ENCODE measurements around the gene COMP.

The COMP gene

GRCh38 chr19:18780081-18780480 lies 11.0 kb downstream of the COMP start:
- no peaks in the 10 kb centered on the region for H3K9me3 Mint-ChIP-seq
- peaks cover 4% of the 10 kb centered on the region for H3K4me1 Mint-ChIP-seq
- peaks cover 2% of the 10 kb centered on the region for H3K27me3 Mint-ChIP-seq
- no peaks in the 10 kb centered on the region for H3K36me3 Mint-ChIP-seq
- H3K4me3 Mint-ChIP-seq = no peak overlapping the region
- no peak overlapping the region for H3K27ac Mint-ChIP-seq

- Mint-ChIP-seq H3K27me3 (no peaks in the 10 kb centered on the region), H3K27ac (no peak overlapping the region), H3K4me1 (no peaks in the 10 kb centered on the region), H3K36me3 (no peaks in the 10 kb centered on the region), H3K4me3 (no peak overlapping the region), H3K9me3 (no peaks in the 10 kb centered on the region)
Measured at GRCh38 chr19:18778826-18779495, 12.1 kb downstream of the COMP start.

- Mint-ChIP-seq H3K9me3 (no peaks in the 10 kb centered on the region), H3K36me3 (no peaks in the 10 kb centered on the region), H3K27me3 (no peaks in the 10 kb centered on the region), H3K4me1 (no peaks in the 10 kb centered on the region), H3K4me3 (no peak overlapping the region), H3K27ac (no peak overlapping the region)
Measured at GRCh38 chr19:18778076-18778389, 13.1 kb downstream of the COMP start.

- H3K27ac Mint-ChIP-seq = no peak overlapping the region
- no peaks in the 10 kb centered on the region for H3K36me3 Mint-ChIP-seq
- no peaks in the 10 kb centered on the region for H3K9me3 Mint-ChIP-seq
- H3K4me3 Mint-ChIP-seq = no peak overlapping the region
- no peaks in the 10 kb centered on the region for H3K27me3 Mint-ChIP-seq
- H3K4me1 Mint-ChIP-seq = no peaks in the 10 kb centered on the region
Measured at GRCh38 chr19:18777301-18778075, 13.6 kb downstream of the COMP start.

- H3K9me3 Mint-ChIP-seq = no peaks in the 10 kb centered on the region
- H3K27ac Mint-ChIP-seq = no peak overlapping the region
- no peaks in the 10 kb centered on the region for H3K27me3 Mint-ChIP-seq
- H3K4me1 Mint-ChIP-seq = no peaks in the 10 kb centered on the region
- H3K36me3 Mint-ChIP-seq = no peaks in the 10 kb centered on the region
- no peak overlapping the region for H3K4me3 Mint-ChIP-seq
Measured at GRCh38 chr19:18776736-18777135, 14.4 kb downstream of the COMP start.

GRCh38 chr19:18776288-18776594 lies 14.9 kb downstream of the COMP start:
- no peaks in the 10 kb centered on the region for H3K27me3 Mint-ChIP-seq
- no peaks in the 10 kb centered on the region for H3K9me3 Mint-ChIP-seq
- no peaks in the 10 kb centered on the region for H3K36me3 Mint-ChIP-seq
- no peak overlapping the region for H3K4me3 Mint-ChIP-seq
- no peak overlapping the region for H3K27ac Mint-ChIP-seq
- no peaks in the 10 kb centered on the region for H3K4me1 Mint-ChIP-seq

GRCh38 chr19:18775586-18776287 lies 15.4 kb downstream of the COMP start:
- Mint-ChIP-seq H3K4me1 (no peaks in the 10 kb centered on the region), H3K27ac (no peak overlapping the region), H3K9me3 (no peaks in the 10 kb centered on the region), H3K4me3 (no peak overlapping the region), H3K27me3 (no peaks in the 10 kb centered on the region), H3K36me3 (no peaks in the 10 kb centered on the region)

- H3K4me3 Mint-ChIP-seq = no peak overlapping the region
- no peaks in the 10 kb centered on the region for H3K36me3 Mint-ChIP-seq
- no peaks in the 10 kb centered on the region for H3K27me3 Mint-ChIP-seq
- no peak overlapping the region for H3K27ac Mint-ChIP-seq
- H3K4me1 Mint-ChIP-seq = no peaks in the 10 kb centered on the region
- no peaks in the 10 kb centered on the region for H3K9me3 Mint-ChIP-seq
Measured at GRCh38 chr19:18774782-18775444, 16.2 kb downstream of the COMP start.

- Mint-ChIP-seq H3K4me3 (no peak overlapping the region), H3K9me3 (no peaks in the 10 kb centered on the region), H3K27me3 (no peaks in the 10 kb centered on the region), H3K27ac (peak overlapping the region; percentile 14), H3K36me3 (no peaks in the 10 kb centered on the region), H3K4me1 (no peaks in the 10 kb centered on the region)
Measured at GRCh38 chr19:18774107-18774506, 17.0 kb downstream of the COMP start.

- Mint-ChIP-seq H3K36me3 (no peaks in the 10 kb centered on the region), H3K27ac (no peak overlapping the region), H3K9me3 (no peaks in the 10 kb centered on the region), H3K4me1 (no peaks in the 10 kb centered on the region), H3K4me3 (no peak overlapping the region), H3K27me3 (no peaks in the 10 kb centered on the region)
Measured at GRCh38 chr19:18773682-18774081, 17.4 kb downstream of the COMP start.

- no peak overlapping the region for H3K4me3 Mint-ChIP-seq
- no peaks in the 10 kb centered on the region for H3K4me1 Mint-ChIP-seq
- no peak overlapping the region for H3K27ac Mint-ChIP-seq
- no peaks in the 10 kb centered on the region for H3K9me3 Mint-ChIP-seq
- no peaks in the 10 kb centered on the region for H3K27me3 Mint-ChIP-seq
- no peaks in the 10 kb centered on the region for H3K36me3 Mint-ChIP-seq
Measured at GRCh38 chr19:18772620-18773587, 18.2 kb downstream of the COMP start.

GRCh38 chr19:18771328-18772242 lies 19.5 kb downstream of the COMP start:
- Mint-ChIP-seq H3K36me3 (peaks cover 1% of the 10 kb centered on the region), H3K27me3 (no peaks in the 10 kb centered on the region), H3K4me3 (no peak overlapping the region), H3K4me1 (no peaks in the 10 kb centered on the region), H3K27ac (no peak overlapping the region), H3K9me3 (no peaks in the 10 kb centered on the region)

- no peaks in the 10 kb centered on the region for H3K27me3 Mint-ChIP-seq
- H3K4me1 Mint-ChIP-seq = no peaks in the 10 kb centered on the region
- peaks cover 1% of the 10 kb centered on the region for H3K36me3 Mint-ChIP-seq
- no peaks in the 10 kb centered on the region for H3K9me3 Mint-ChIP-seq
- no peak overlapping the region for H3K4me3 Mint-ChIP-seq
- no peak overlapping the region for H3K27ac Mint-ChIP-seq
Measured at GRCh38 chr19:18770663-18771327, 20.3 kb downstream of the COMP start.

- Mint-ChIP-seq H3K36me3 (peaks cover 1% of the 10 kb centered on the region), H3K4me3 (no peak overlapping the region), H3K4me1 (no peaks in the 10 kb centered on the region), H3K27ac (no peak overlapping the region), H3K27me3 (no peaks in the 10 kb centered on the region), H3K9me3 (no peaks in the 10 kb centered on the region)
Measured at GRCh38 chr19:18769989-18770528, 21.0 kb downstream of the COMP start.
